HEK293T (cell line): ENCODE results near the gene C1orf232.

ENCODE experiments used
- CTCF ChIA-PET: fragments of 350-600 bp; formaldehyde crosslinking; extraction: SDS; loops from one replicate; lab custom pipeline; 2021; ENCODE audit warnings: antibody characterized with exemption, inconsistent platforms; lab: Yijun Ruan, JAX
- POLR2A ChIA-PET: fragments of 350-600 bp; formaldehyde crosslinking; extraction: SDS; loops from one replicate; lab custom pipeline; 2020; ENCODE audit warnings: antibody characterized with exemption, inconsistent platforms; lab: Yijun Ruan, JAX
- DNase-seq: peaks from one replicate; pipeline ENCODE4 v3.0.0; 2012; ENCODE audit warnings: mixed read lengths; ENCODE audit errors: extremely low spot score
- ARNT ChIP-seq: fragments of 450-650 bp; IDR thresholded peaks from 2 replicates; pipeline ENCODE4 v1.6.1; 2017; ENCODE audit warnings: mild to moderate bottlenecking
- BHLHE40 ChIP-seq: fragments of 450-650 bp; IDR thresholded peaks from 2 replicates; pipeline ENCODE4 v1.6.1; 2016; ENCODE audit warnings: mild to moderate bottlenecking, moderate library complexity, borderline replicate concordance
- CTBP1 ChIP-seq: fragments of 450-650 bp; IDR thresholded peaks from 2 replicates; pipeline ENCODE4 v1.6.1; 2016; ENCODE audit warnings: borderline replicate concordance
- ELF4 ChIP-seq: fragments of 450-650 bp; IDR thresholded peaks from 2 replicates; pipeline ENCODE4 v1.6.1; 2017; ENCODE audit warnings: antibody characterized with exemption
- FOXA1 ChIP-seq: fragments of 450-650 bp; IDR thresholded peaks from 2 replicates; pipeline ENCODE4 v1.6.1; 2016; ENCODE audit warnings: mild to moderate bottlenecking
- FOXK2 ChIP-seq: fragments of 450-650 bp; IDR thresholded peaks from 2 replicates; pipeline ENCODE4 v1.6.1; 2016; ENCODE audit warnings: mild to moderate bottlenecking
- FOXM1 ChIP-seq: fragments of 450-650 bp; IDR thresholded peaks from 2 replicates; pipeline ENCODE4 v1.6.1; 2017; ENCODE audit warnings: mild to moderate bottlenecking, borderline replicate concordance
- HDGF ChIP-seq: fragments of 450-650 bp; IDR thresholded peaks from 2 replicates; pipeline ENCODE4 v1.6.1; 2017; ENCODE audit warnings: antibody characterized with exemption, borderline replicate concordance
- L3MBTL2 ChIP-seq: fragments of 450-650 bp; conservative IDR thresholded peaks from 2 replicates; pipeline ENCODE4 v1.6.1; 2016; ENCODE audit warnings: mild to moderate bottlenecking
- LEF1 ChIP-seq: fragments of 450-650 bp; IDR thresholded peaks from 2 replicates; pipeline ENCODE4 v1.6.1; 2017; ENCODE audit warnings: mild to moderate bottlenecking, borderline replicate concordance
- NFRKB ChIP-seq: fragments of 450-650 bp; IDR thresholded peaks from 2 replicates; pipeline ENCODE4 v1.6.1; 2016; ENCODE audit warnings: mild to moderate bottlenecking, moderate library complexity
- PKNOX1 ChIP-seq: fragments of 450-650 bp; IDR thresholded peaks from 2 replicates; pipeline ENCODE4 v1.6.1; 2016
- SP1 ChIP-seq: fragments of 450-650 bp; IDR thresholded peaks from 2 replicates; pipeline ENCODE4 v1.6.1; 2017
- SUZ12 ChIP-seq: fragments of 450-650 bp; IDR thresholded peaks from 2 replicates; pipeline ENCODE4 v1.6.1; 2016; ENCODE audit warnings: mild to moderate bottlenecking
- TARDBP ChIP-seq: fragments of 450-650 bp; IDR thresholded peaks from 2 replicates; pipeline ENCODE4 v1.6.1; 2016
- ZNF384 ChIP-seq: fragments of 450-650 bp; IDR thresholded peaks from 2 replicates; pipeline ENCODE4 v1.6.1; 2016

Gene C1orf232

GRCh38 chr1:26122988-26123973 is 45.5 kb downstream of the C1orf232 start:
- POLR2A ChIA-PET: interaction anchor here (1.4 kb wide), 2 partner anchors 9 to 10 kb away, joined by 3 to 5 read pairs; no protein-coding TSS in a partner anchor
- no peak for TF ChIP-seq TARDBP
- no peak for TF ChIP-seq FOXA1
- no peak for TF ChIP-seq FOXM1
- no peak for TF ChIP-seq CTBP1
- TF ChIP-seq HDGF: no peak
- TF ChIP-seq ZNF384: no peak
- TF ChIP-seq LEF1: no peak
- TF ChIP-seq ARNT: no peak
- TF ChIP-seq L3MBTL2: no peak
- TF ChIP-seq SP1: no peak
- no peak for TF ChIP-seq PKNOX1
- no peak for TF ChIP-seq ELF4
- CTCF ChIA-PET: interaction anchor here (0.8 to 1.3 kb wide), 3 partner anchors 22 to 88 kb away, joined by 3 to 7 read pairs (median 3); no protein-coding TSS in a partner anchor
- DNase-seq: no peak

GRCh38 chr1:26121854-26122773 is 46.6 kb downstream of the C1orf232 start:
- ChIA-PET POLR2A (interaction anchor here (1.0 to 1.4 kb wide), 3 partner anchors 9 to 29 kb away, joined by 3 to 7 read pairs (median 5); partner anchors contain the start of gene PDIK1L), CTCF (interaction anchor here (0.7 to 1.3 kb wide), 3 partner anchors 17 to 86 kb away, joined by 3 to 7 read pairs (median 3); no protein-coding TSS in a partner anchor)
- no peak for DNase-seq

GRCh38 chr1:26119892-26120608 is 48.7 kb downstream of the C1orf232 start:
- no peak for DNase-seq
- ChIA-PET POLR2A (no interaction called here), CTCF (no interaction called here)
- TF ChIP-seq PKNOX1: no peak
- TF ChIP-seq FOXA1: no peak
- TF ChIP-seq BHLHE40: no peak
- TF ChIP-seq NFRKB: no peak
- no peak for TF ChIP-seq TARDBP
- no peak for TF ChIP-seq CTBP1
- no peak for TF ChIP-seq SUZ12
- no peak for TF ChIP-seq ELF4
- TF ChIP-seq L3MBTL2: no peak
- TF ChIP-seq LEF1: no peak
- TF ChIP-seq FOXK2: no peak
- no peak for TF ChIP-seq ZNF384
- TF ChIP-seq SP1: no peak
- no peak for TF ChIP-seq ARNT
- TF ChIP-seq HDGF: no peak
- TF ChIP-seq FOXM1: no peak

More at GRCh38 chr1:26121854-26122773, 46.6 kb downstream of the C1orf232 start:
- TF ChIP-seq NFRKB: no peak
- no peak for TF ChIP-seq SP1
- TF ChIP-seq HDGF: no peak
- TF ChIP-seq L3MBTL2: no peak
- TF ChIP-seq ELF4: no peak
- no peak for TF ChIP-seq PKNOX1
- TF ChIP-seq FOXA1: no peak
- no peak for TF ChIP-seq SUZ12
- TF ChIP-seq FOXM1: no peak
- TF ChIP-seq ARNT: no peak
- no peak for TF ChIP-seq LEF1

GRCh38 chr1:26114165-26114927 is 54.4 kb downstream of the C1orf232 start:
- CTCF ChIA-PET: interaction anchor here (0.6 to 1.6 kb wide), 4 partner anchors 10 to 55 kb away, joined by 3 to 4 read pairs (median 3); partner anchors contain the start of gene ZNF593
- no peak for DNase-seq
- POLR2A ChIA-PET: interaction anchor here (1.0 to 1.5 kb wide), 3 partner anchors 9 to 25 kb away, joined by 4 to 5 read pairs (median 4); no protein-coding TSS in a partner anchor
- TF ChIP-seq BHLHE40 (no peak), SUZ12 (no peak), FOXA1 (no peak), ARNT (no peak), FOXM1 (no peak), LEF1 (no peak), CTBP1 (no peak), FOXK2 (no peak)
